Stomach (tissue), 9 donors: ENCODE results near the gene SECISBP2L. TPM values are rescaled to one million over a fixed set of nuclear protein-coding genes. Genes with fewer than 3 reads are reported as not detected.

Source experiments
- DNase-seq, 2 donors: peaks; one replicate each; pipeline versions ENCODE4 v3.0.0 to v3.0.0-alpha.2; 2013 to 2019
- H3K27ac ChIP-seq, 5 donors: fragments of 200-600 bp in 4 of 5; sonication (generic) in 4 of 5; one replicate each; pipeline ENCODE4 v1.5.1; 2013 to 2019; ENCODE audit warnings: mild to moderate bottlenecking in 1 of 5, moderate library complexity in 1 of 5
- H3K27me3 ChIP-seq, 3 donors: fragments of 200-600 bp; sonication (generic); one replicate each; pipeline ENCODE4 v1.5.1; 2017 to 2019; ENCODE audit warnings: mixed run types in 1 of 3
- H3K36me3 ChIP-seq, 4 donors: fragments of 200-600 bp; sonication (generic); 1 replicate in 3 of 4; 2 replicates in 1 of 4; pipeline ENCODE4 v1.5.1; 2016 to 2019
- H3K4me1 ChIP-seq, 4 donors: fragments of 200-600 bp; sonication (generic); one replicate each; pipeline ENCODE4 v1.5.1; 2016 to 2019
- H3K4me3 ChIP-seq, 4 donors: fragments of 200-600 bp; sonication (generic) in 3 of 4; one replicate each; pipeline ENCODE4 v1.5.1; 2016 to 2019; ENCODE audit warnings: mild to moderate bottlenecking in 1 of 4
- H3K9me3 ChIP-seq, 4 donors: fragments of 200-600 bp; sonication (generic); one replicate each; pipeline ENCODE4 v1.5.1; 2016 to 2019
- CTCF ChIP-seq, 7 experiments: fragments of 450-650 bp in 4 of 7; fragments of 200-600 bp in 3 of 7; sonication (generic) in 3 of 7; IDR thresholded peaks; one replicate each; pipeline ENCODE4 v1.5.1; 2016 to 2019; ENCODE audit warnings: antibody characterized with exemption in 7 of 7, control low read depth in 2 of 7, mild to moderate bottlenecking in 1 of 7
- EP300 ChIP-seq: sonication (generic); formaldehyde crosslinking; IDR thresholded peaks from one replicate; pipeline ENCODE4 v1.6.1; 2017; ENCODE audit warnings: antibody characterized with exemption
- POLR2A ChIP-seq, 4 donors: fragments of 450-650 bp; IDR thresholded peaks; one replicate each; pipeline ENCODE4 v1.6.1; 2016; ENCODE audit warnings: antibody characterized with exemption in 4 of 4, control low read depth in 2 of 4, mild to moderate bottlenecking in 1 of 4, moderate library complexity in 1 of 4
- POLR2AphosphoS5 ChIP-seq, 3 donors: sonication (generic); formaldehyde crosslinking; IDR thresholded peaks; one replicate each; pipeline ENCODE4 v1.6.1; 2016; ENCODE audit warnings: antibody characterized with exemption in 3 of 3
- WGBS, 5 donors: extraction: QIAGEN DNeasy Blood & Tissue Kit in 3 of 5; methylation state at CpG; one replicate each; pipeline versions ENCODE4 v1.1.5 to v1.1.7; 2013 to 2018; 5-methylcytosine and 5-hydroxymethylcytosine counted together
- intact Hi-C: fragments of 100-400 bp; cut with DNase I; formaldehyde crosslinking; loops from one replicate; pipeline ENCODE4 v1.15.1; 2023; ENCODE audit warnings: low total_unique reads
- polyA plus RNA-seq, 3 donors: library from polyadenylated mRNA; stranded (reverse); fragments of 200-250 nt; gene quantifications; one replicate each; pipeline ENCODE4 v1.2.3, GENCODE V29; 2013
- total RNA-seq, 5 donors: library from RNA; depleted of rRNA; stranded (reverse); fragments of >200 nt; gene quantifications; one replicate each; pipeline versions ENCODE4 v1.1.0 to v1.2.3, GENCODE V29; 2014 to 2016
- donor health status: healthy with polysubstance abuse.
- donor health status: Bipolar disorder and iron deficiency.
- donor health status: healthy.

SECISBP2L gene
- total and polyA plus RNA-seq, 8 donors, result 6.4 to 113 (median 25.4) TPM

- DNase-seq, result no peak
- Histone ChIP-seq H3K9me3 (no peaks in the 10 kb centered on the region), H3K27me3 (no peaks in the 10 kb centered on the region), H3K36me3 (peaks cover 3 to 32% (median 29%) of the 10 kb centered on the region in 4 donors), H3K4me1 (peaks cover 0 to 10% (median 5%) of the 10 kb centered on the region in 4 donors), H3K27ac (no peak overlapping the region), H3K4me3 (no peak overlapping the region)
- no peak for TF ChIP-seq POLR2A (IDR thresholded peaks at IDR 0.05)
- TF ChIP-seq POLR2AphosphoS5 (IDR thresholded peaks at IDR 0.05), result no peak
- no peak for TF ChIP-seq EP300
- TF ChIP-seq CTCF (IDR thresholded peaks at IDR 0.05), result no peak
- intact Hi-C loops, result no loop called here
Observed at GRCh38 chr15:48987142-48987541, 59.1 kb downstream of the SECISBP2L start.

- DNase-seq, result no peak
- Histone ChIP-seq H3K9me3 (no peaks in the 10 kb centered on the region), H3K27me3 (no peaks in the 10 kb centered on the region), H3K36me3 (peaks cover 0 to 23% (median 20%) of the 10 kb centered on the region in 4 donors), H3K27ac (no peak overlapping the region), H3K4me3 (no peak overlapping the region), H3K4me1 (peaks cover 0 to 10% (median 5%) of the 10 kb centered on the region in 4 donors)
- TF ChIP-seq POLR2AphosphoS5 (IDR thresholded peaks at IDR 0.05), result no peak
- no peak for TF ChIP-seq EP300
- no peak for TF ChIP-seq POLR2A (IDR thresholded peaks at IDR 0.05)
- TF ChIP-seq CTCF (IDR thresholded peaks at IDR 0.05), result no peak
- WGBS, 5 donors, result 48 to 65% (median 55%) methylated on average over 5 of the region's 5 CpGs
- intact Hi-C loops, result no loop called here
Observed at GRCh38 chr15:48986240-48986639, 60.0 kb downstream of the SECISBP2L start.

- no peak overlapping the region for H3K4me3 ChIP-seq
- 67 to 85% (median 71%) methylated on average over 3 of the region's 3 CpGs for WGBS, 5 donors
- H3K9me3 ChIP-seq, result no peaks in the 10 kb centered on the region
- TF ChIP-seq EP300 (no peak), CTCF (IDR thresholded peaks at IDR 0.05) (no peak), POLR2AphosphoS5 (IDR thresholded peaks at IDR 0.05) (no peak), POLR2A (IDR thresholded peaks at IDR 0.05) (no peak)
- DNase-seq, result no peak
- peaks cover 0 to 16% (median 13%) of the 10 kb centered on the region in 4 donors for H3K36me3 ChIP-seq
- peaks cover 0 to 10% (median 5%) of the 10 kb centered on the region in 4 donors for H3K4me1 ChIP-seq
- H3K27me3 ChIP-seq, result no peaks in the 10 kb centered on the region
- intact Hi-C loops, result no loop called here
- no peak overlapping the region for H3K27ac ChIP-seq
Observed at GRCh38 chr15:48985516-48985915, 60.7 kb downstream of the SECISBP2L start.

GRCh38 chr15:48984811-48985352 lies 61.4 kb downstream of the SECISBP2L start:
- Histone ChIP-seq H3K27ac (peak overlapping the region in 1 of 5 donors; percentile 14), H3K4me1 (peaks cover 0 to 10% (median 5%) of the 10 kb centered on the region in 4 donors), H3K9me3 (no peaks in the 10 kb centered on the region), H3K27me3 (no peaks in the 10 kb centered on the region), H3K36me3 (peaks cover 0 to 11% (median 9%) of the 10 kb centered on the region in 4 donors), H3K4me3 (no peak overlapping the region)
- intact Hi-C loops, result no loop called here
- peak in 1 of 2 donors; percentile 60 for DNase-seq
- TF ChIP-seq CTCF (IDR thresholded peaks at IDR 0.05) (no peak), EP300 (no peak), POLR2AphosphoS5 (IDR thresholded peaks at IDR 0.05) (no peak), POLR2A (IDR thresholded peaks at IDR 0.05) (no peak)
- WGBS, 5 donors, result 52 to 64% (median 58%) methylated on average over 4 of the region's 4 CpGs
